ENCODE results near the gene CREBZF.

Gene CREBZF

DNA sequence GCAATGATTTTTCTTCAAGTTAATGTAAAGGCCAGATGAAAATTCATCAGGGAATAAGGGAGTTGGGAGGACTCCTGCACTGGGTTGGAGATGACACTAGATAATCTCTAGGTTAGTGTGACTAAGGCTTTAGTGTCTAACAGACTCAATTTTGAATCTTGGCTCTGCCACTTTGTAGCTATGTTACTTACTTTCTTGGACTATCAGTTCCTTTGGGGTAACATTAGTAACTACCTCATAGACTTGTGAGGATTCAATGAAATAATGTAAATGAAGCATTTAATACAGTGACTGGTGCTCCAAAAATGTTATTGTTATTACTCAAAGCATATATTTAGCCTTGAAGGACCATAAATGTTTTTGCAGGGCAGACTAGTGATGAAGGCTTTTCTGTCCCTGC is 30.6 kb upstream of the CREBZF start:
- TF ChIP-seq FOXP2 (optimal IDR thresholded peaks at IDR 0.05; ENCODE audit: borderline replicate concordance, extremely low read depth, extremely low read length, insufficient read depth) (no peak), TAF1 (IDR thresholded peaks at IDR 0.05; ENCODE audit: borderline replicate concordance, insufficient read depth, low read length) (no peak), SIN3A (IDR thresholded peaks at IDR 0.05; ENCODE audit: borderline replicate concordance, insufficient read depth, low read length) (no peak)

DNA sequence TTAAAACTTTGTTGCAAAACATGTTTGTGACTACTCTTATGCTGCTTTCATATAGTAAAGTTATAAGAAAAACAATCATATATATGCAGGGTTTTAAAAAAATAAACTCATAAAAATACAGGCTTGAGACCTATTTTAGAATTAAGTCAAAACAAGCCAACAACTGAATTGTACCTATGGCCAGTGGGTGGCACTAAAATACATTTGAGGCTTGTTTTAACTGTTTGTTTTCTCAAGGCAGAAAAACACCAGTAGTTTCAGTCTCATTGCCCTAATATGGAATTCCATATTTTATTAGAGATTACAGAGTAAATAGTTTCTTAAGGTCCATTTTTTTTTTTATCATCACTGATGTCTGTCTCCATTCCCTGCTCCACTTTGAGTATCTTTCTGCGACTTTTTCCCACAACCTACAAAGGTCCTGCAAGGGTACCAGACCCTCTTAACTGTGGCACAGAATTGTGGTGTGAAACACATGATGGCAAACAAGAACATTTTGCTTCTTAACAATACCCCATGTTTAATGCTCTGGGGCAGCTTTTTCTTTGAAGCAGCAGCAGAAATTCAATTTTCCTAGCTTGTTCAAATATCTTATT is 29.6 kb upstream of the CREBZF start:
- TF ChIP-seq FOXP2 (optimal IDR thresholded peaks at IDR 0.05; ENCODE audit: borderline replicate concordance, extremely low read depth, extremely low read length, insufficient read depth) = no peak
- TF ChIP-seq SIN3A (IDR thresholded peaks at IDR 0.05; ENCODE audit: borderline replicate concordance, insufficient read depth, low read length) = no peak
- TF ChIP-seq REST (IDR thresholded peaks at IDR 0.05; ENCODE audit: insufficient read depth in 1 of 2, low read depth in 2 of 2, low read length in 2 of 2) = no peak
- no peak for TF ChIP-seq POLR2AphosphoS5 (IDR thresholded peaks at IDR 0.05; ENCODE audit: low read depth, low read length)
- TF ChIP-seq TAF1 (IDR thresholded peaks at IDR 0.05; ENCODE audit: borderline replicate concordance, insufficient read depth, low read length) = no peak

GRCh38 chr11:85685820-85686459 is 21.0 kb upstream of the CREBZF start, which contains the start of gene CCDC89:
TSS of gene CCDC89 (minus strand) at chr11:85686195. CDS start at chr11:85686130, 65 bp downstream.
- TF ChIP-seq POLR2AphosphoS5 (IDR thresholded peaks at IDR 0.05; ENCODE audit: low read depth, low read length) (no peak), SIN3A (IDR thresholded peaks at IDR 0.05; ENCODE audit: borderline replicate concordance, insufficient read depth, low read length) (no peak), REST (IDR thresholded peaks at IDR 0.05; ENCODE audit: insufficient read depth in 1 of 2, low read depth in 2 of 2, low read length in 2 of 2) (no peak), TAF1 (IDR thresholded peaks at IDR 0.05; ENCODE audit: borderline replicate concordance, insufficient read depth, low read length) (no peak), FOXP2 (optimal IDR thresholded peaks at IDR 0.05; ENCODE audit: borderline replicate concordance, extremely low read depth, extremely low read length, insufficient read depth) (no peak)

DNA sequence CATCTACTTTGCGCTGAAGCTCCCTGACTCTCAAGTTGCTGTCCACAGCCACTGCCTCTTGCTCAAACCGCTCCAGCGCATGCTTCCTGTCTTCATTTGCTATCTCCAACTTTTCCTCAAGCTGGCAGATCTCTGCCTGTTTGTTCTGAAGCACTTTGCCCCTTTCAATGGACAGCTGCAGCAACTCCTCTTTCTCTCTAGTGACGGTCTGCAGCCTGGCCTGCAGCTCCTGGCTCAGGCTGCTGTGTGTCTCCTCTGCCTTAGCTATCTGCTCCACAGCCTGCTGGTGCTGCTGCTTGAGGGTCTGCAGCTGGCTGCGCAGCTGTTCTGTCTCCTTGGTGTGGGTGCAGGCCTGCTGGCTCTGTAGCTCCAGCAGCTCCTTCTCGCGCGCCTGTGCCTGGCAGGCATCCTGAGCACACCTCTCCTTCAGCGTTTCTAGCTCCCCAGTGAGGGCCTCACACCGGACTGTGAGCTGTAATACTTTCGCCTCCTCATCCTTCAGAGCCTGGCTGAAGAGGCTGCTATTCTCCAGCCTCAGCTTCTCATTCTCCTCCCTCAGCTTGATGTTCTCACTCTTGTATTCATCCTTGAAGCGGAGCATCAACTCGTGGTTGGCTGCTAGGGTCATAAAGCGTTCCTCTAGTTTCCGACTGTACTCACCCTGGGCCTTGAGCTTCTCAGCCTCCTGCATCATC is 20.3 kb upstream of the CREBZF start:
- TF ChIP-seq TAF1 (IDR thresholded peaks at IDR 0.05; ENCODE audit: borderline replicate concordance, insufficient read depth, low read length) (no peak), REST (IDR thresholded peaks at IDR 0.05; ENCODE audit: insufficient read depth in 1 of 2, low read depth in 2 of 2, low read length in 2 of 2) (0 out of 4 replicates have a peak, but pooled peaks of 1 of the 2 experiments have one; percentile 40)

DNA sequence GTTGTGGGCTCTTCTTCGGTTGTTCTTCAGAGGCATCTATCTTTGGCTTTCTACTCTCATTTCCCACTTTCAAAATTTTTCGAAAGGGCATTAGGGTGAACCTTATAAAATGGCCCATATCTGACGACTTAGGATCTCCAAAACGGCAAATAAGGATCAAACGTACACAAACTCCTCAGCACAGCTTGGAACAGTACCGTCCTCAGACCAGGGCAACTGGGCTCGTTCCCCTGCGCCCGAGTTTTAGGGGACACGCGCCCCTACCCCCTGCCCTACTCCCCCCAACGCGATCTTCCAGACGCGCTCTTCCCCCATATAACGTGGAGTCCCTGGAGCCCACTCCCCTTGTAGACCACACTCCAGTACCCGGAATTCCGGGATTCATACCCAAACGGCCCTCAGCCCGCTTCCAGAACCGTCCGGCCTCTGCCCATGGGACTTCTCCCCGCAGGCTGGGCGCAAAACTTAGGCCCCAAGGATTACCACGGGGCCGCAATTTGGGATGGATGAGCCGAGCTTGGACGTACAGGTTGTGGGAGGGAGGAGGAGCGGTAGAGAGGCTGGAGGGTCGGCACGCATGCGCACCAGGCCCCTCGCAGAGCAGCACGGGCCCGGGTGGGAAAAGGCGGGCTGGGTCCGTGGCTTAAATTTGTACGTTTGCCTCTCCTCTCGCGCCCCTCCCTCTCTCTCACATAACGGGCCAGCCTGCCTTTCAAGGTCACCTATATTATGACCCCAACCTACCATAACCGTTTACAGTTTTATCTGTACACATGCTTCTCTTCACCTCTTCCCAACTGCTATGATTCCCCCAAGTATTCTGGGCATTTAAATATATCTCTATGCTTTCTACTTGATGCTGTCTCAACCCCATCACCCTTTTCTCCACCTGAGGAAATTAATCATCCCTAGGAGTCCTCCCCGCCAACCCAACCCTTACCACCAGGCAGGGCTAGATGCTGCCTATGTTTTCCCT is 17.7 kb upstream of the CREBZF start:
- TF ChIP-seq FOXP2 (optimal IDR thresholded peaks at IDR 0.05; ENCODE audit: borderline replicate concordance, extremely low read depth, extremely low read length, insufficient read depth) (no peak), POLR2AphosphoS5 (IDR thresholded peaks at IDR 0.05; ENCODE audit: low read depth, low read length) (no peak), TAF1 (IDR thresholded peaks at IDR 0.05; ENCODE audit: borderline replicate concordance, insufficient read depth, low read length) (no peak), SIN3A (IDR thresholded peaks at IDR 0.05; ENCODE audit: borderline replicate concordance, insufficient read depth, low read length) (no peak), REST (IDR thresholded peaks at IDR 0.05; ENCODE audit: insufficient read depth in 1 of 2, low read depth in 2 of 2, low read length in 2 of 2) (no peak)
